Skin of body (tissue), 2 donors: ENCODE results near the gene KCTD5. TPM values are rescaled to one million over a fixed set of nuclear protein-coding genes. Genes with fewer than 3 reads are reported as not detected.
"Not testable (repeated sequence)": the region's sequence is repeated elsewhere in the genome, so short reads cannot be mapped to it uniquely, and the experiment has no call there.

Experiments used
- DNase-seq: peaks from one replicate; lab custom pipeline; 2025; lab: John Stamatoyannopoulos, UW
- total RNA-seq: library from RNA; depleted of rRNA; stranded (reverse); fragments of >200 nt; gene quantifications from one replicate; pipeline ENCODE4 v1.2.3, GENCODE V29; 2014

The KCTD5 gene
- total RNA-seq, result 13.6 TPM

GRCh38 chr16:2682209-2683021 is at the start of gene KCTD5:
TSS of gene KCTD5 (plus strand) at chr16:2682523. CDS start at chr16:2682549, 26 bp downstream.
- peak; percentile 93 for DNase-seq

GRCh38 chr16:2639071-2639721 is 43.1 kb upstream of the KCTD5 start:
- DNase-seq, result not testable (repeated sequence)

GRCh38 chr16:2639722-2640072 is 42.6 kb upstream of the KCTD5 start:
- DNase-seq, result not testable (repeated sequence)

GRCh38 chr16:2642561-2642960 is 39.8 kb upstream of the KCTD5 start:
- not testable (repeated sequence) for DNase-seq

GRCh38 chr16:2644754-2645453 is 37.4 kb upstream of the KCTD5 start:
- not testable (repeated sequence) for DNase-seq

GRCh38 chr16:2651268-2651871 is 31.0 kb upstream of the KCTD5 start:
- not testable (repeated sequence) for DNase-seq

- DNase-seq, result not testable (repeated sequence)
Observed at GRCh38 chr16:2653915-2654314, 28.4 kb upstream of the KCTD5 start.

GRCh38 chr16:2654949-2655348 is 27.4 kb upstream of the KCTD5 start:
- DNase-seq, result not testable (repeated sequence)

GRCh38 chr16:2656985-2657384 is 25.3 kb upstream of the KCTD5 start:
- DNase-seq, result no peak

- DNase-seq, result not testable (repeated sequence)
Observed at GRCh38 chr16:2657803-2658202, 24.5 kb upstream of the KCTD5 start.

GRCh38 chr16:2659560-2659959 is 22.8 kb upstream of the KCTD5 start:
- DNase-seq, result not testable (repeated sequence)

- not testable (repeated sequence) for DNase-seq
Observed at GRCh38 chr16:2660014-2660662, 22.2 kb upstream of the KCTD5 start.

- not testable (repeated sequence) for DNase-seq
Observed at GRCh38 chr16:2660755-2661373, 21.5 kb upstream of the KCTD5 start.

- DNase-seq, result no peak
Observed at GRCh38 chr16:2663553-2664546, 18.5 kb upstream of the KCTD5 start.

GRCh38 chr16:2664574-2664982 is 17.7 kb upstream of the KCTD5 start:
- DNase-seq, result no peak

GRCh38 chr16:2666671-2667070 is 15.7 kb upstream of the KCTD5 start:
- DNase-seq, result not testable (repeated sequence)

GRCh38 chr16:2669587-2669986 is 12.7 kb upstream of the KCTD5 start:
- not testable (repeated sequence) for DNase-seq

- DNase-seq, result not testable (repeated sequence)
Observed at GRCh38 chr16:2670017-2670416, 12.3 kb upstream of the KCTD5 start.

GRCh38 chr16:2671193-2671592 is 11.1 kb upstream of the KCTD5 start:
- not testable (repeated sequence) for DNase-seq
